GM18867 (cell line): ENCODE measurements around the gene NAALADL2.
"Not testable (repeated sequence)": the region's sequence is repeated elsewhere in the genome, so short reads cannot be mapped to it uniquely, and the experiment has no call there.

Experiments used
- ATAC-seq: cut with Tn5 transposase; IDR thresholded peaks from one replicate; pipeline ENCODE4 v1.9.1; 2021; ENCODE audit warnings: mild to moderate bottlenecking, moderate library complexity; ENCODE audit not compliant: unreplicated experiment

The NAALADL2 gene

DNA sequence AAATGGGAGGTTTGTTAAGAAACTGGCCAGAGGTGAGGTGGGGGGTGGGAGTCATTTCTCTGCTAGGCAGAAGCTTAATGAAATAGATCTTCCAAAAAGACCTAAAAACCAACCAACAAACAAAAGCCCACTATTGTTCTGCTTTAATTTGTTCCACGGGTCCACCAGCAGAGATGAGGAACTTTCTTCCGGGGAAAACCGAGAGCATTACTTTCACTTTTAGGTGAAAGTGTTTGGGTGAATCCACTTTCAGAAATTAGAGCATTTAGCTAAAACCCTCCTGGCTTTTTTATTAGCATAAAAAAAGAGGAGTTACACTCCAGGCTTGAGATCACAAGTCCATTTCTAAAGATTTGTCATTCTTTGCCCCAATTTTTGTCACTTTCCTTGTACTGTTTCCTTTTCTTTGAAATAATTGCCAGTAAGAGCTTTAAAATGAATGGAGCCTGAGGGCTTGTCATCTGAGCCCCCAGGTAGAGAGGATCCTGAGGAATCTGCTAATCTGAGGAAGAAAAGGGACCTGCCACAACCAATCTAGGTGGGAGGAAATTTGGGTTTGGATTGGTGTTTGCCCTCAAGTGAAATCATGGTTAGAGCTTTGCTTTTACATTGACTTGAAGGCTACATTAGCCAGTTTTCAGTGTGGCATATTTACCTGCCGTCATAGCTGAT lies 667.6 kb downstream of the NAALADL2 start:
- no peak for ATAC-seq

- not testable (repeated sequence) for ATAC-seq
Observed at GRCh38 chr3:175528693-175529092, 669.6 kb downstream of the NAALADL2 start.

- ATAC-seq, result no peak
Observed at GRCh38 chr3:175535351-175535750, 676.2 kb downstream of the NAALADL2 start.

- no peak for ATAC-seq
Observed at GRCh38 chr3:175546115-175546514, 687.0 kb downstream of the NAALADL2 start.

DNA sequence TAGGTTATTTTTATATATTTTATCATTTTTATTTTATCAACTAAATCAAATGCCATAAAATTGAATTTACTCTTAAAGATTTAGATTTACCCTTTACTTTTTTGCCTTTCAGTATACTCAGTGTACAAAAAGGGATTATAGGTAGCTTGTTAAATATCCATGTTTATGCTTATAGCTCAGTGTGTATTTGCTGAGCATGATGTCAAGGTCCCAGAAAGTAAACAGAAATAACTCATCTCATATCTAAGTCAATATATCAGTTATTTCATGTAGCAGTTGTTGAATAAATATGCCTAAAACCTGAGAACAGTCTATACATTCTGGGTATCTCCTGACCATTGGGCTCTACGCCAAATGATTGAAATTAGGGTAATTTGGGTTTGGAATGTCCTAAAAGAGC lies 693.8 kb downstream of the NAALADL2 start:
- no peak for ATAC-seq

DNA sequence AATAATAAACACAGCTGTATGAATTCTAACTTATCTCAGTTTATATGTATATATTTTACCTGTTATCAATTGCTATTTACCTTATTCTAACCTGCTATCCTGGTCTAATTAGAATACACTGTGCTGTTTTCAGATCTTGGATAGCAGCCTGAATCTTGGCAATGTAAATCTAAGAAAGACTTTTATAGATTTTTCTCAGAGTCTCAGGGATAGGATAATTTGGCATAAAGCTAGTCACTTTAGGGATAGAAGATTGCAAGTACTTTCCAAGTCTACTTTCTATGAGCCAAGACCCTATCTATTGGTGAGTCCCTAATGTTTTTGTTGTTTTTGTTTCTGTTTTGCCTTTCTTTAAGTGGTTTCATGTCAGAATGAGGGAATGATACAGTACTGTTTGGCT lies 695.7 kb downstream of the NAALADL2 start:
- no peak for ATAC-seq

GRCh38 chr3:175558261-175558660 lies 699.1 kb downstream of the NAALADL2 start:
- no peak for ATAC-seq

DNA sequence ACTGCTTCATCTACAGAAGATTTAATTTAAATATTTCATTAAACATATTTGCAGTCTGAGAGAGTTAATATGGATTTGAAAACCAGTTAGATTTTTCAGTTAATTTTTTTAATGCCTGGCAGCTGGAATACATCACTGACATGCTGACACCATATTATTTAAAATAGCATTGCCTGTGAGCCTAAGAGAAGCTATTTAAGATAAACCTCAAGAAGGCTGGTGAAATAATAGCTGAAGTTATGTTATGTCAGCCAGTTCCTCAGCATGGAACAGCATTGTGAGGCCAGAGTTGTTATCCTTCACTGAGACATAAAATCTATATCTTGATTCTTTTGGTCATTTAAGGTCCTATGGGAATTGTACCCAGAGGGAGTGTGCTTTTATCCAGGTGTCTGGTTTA lies 705.2 kb downstream of the NAALADL2 start:
- ATAC-seq, result no peak

DNA sequence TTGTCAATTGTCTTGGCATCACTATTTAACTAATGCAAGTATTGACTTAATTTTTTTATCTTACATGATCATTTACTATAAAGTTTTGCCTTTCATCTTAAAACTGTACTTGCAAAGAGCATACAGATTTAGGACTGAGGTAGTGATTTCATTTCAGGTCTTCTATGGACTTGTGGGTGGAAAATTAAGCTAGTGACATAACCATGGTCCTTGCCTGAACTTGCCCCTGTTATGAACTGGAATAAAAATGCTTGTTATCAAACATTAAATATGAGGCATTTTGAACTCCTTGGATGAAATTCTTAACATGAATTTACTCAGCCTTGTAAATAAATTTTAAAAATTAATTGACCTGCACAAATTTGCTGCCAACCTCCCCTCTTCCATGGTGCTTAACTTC lies 712.0 kb downstream of the NAALADL2 start:
- no peak for ATAC-seq

- no peak for ATAC-seq
Observed at GRCh38 chr3:175573226-175573625, 714.1 kb downstream of the NAALADL2 start.

GRCh38 chr3:175580318-175580717 lies 721.2 kb downstream of the NAALADL2 start:
- ATAC-seq, result no peak

- no peak for ATAC-seq
Observed at GRCh38 chr3:175585898-175586297, 726.8 kb downstream of the NAALADL2 start.

- ATAC-seq, result no peak
Observed at GRCh38 chr3:175590745-175591144, 731.6 kb downstream of the NAALADL2 start.

DNA sequence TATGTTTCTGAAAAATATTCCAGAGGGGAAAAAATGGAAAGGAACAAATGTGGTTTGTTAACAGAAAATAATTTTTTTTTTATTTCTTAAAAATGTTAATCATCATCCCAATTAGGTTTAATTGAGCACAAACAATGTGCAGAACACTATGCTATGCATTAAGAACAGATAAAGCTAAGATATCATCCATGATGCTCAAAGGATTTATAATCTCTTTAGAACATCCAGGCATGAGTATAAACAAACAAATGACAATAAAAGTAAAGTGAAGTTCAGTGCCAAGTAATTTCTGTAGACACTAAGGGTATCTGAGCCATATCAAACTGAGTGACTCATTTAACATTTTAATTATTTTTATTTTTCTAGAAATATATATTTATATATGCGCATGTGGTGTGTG lies 732.2 kb downstream of the NAALADL2 start:
- no peak for ATAC-seq

DNA sequence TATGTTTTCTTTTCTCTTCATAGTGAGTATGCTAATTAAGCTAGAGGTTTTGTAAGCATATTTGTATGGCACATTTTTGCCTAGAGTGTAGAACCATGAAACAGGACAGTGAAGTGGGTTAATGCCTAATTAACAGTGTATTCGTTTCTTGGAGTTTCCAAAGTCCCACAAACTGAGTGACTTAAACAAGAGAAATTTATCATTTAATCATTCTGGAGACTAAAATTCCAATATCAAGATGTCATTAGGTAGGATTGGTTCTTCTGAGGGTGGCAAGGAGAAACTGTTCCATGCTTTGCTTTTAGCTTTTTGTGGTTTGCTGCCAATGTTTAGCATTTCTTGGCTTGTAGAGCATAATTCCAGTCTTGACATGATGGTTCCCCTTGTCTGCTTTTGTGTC lies 734.2 kb downstream of the NAALADL2 start:
- no peak for ATAC-seq

- ATAC-seq, result no peak
Observed at GRCh38 chr3:175598740-175599139, 739.6 kb downstream of the NAALADL2 start.

DNA sequence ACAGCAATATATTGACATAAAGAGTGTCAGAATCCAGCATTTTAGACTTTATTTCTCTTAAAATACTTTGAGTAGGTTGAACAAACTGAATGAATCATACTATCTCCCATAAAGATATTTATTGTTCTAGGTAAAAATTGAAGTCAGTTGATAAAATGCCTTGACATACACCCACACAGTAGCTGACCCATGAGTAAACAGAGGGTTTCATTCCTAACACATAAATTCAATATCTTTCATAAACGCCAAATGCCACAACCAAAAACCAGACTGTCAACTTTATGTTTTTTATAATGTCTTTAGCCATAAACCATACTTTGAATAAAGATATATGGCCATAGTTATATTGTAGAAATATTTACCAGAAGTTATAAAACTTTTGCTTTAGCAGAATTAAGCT lies 742.4 kb downstream of the NAALADL2 start:
- no peak for ATAC-seq

- no peak for ATAC-seq
Observed at GRCh38 chr3:175605851-175606250, 746.7 kb downstream of the NAALADL2 start.

DNA sequence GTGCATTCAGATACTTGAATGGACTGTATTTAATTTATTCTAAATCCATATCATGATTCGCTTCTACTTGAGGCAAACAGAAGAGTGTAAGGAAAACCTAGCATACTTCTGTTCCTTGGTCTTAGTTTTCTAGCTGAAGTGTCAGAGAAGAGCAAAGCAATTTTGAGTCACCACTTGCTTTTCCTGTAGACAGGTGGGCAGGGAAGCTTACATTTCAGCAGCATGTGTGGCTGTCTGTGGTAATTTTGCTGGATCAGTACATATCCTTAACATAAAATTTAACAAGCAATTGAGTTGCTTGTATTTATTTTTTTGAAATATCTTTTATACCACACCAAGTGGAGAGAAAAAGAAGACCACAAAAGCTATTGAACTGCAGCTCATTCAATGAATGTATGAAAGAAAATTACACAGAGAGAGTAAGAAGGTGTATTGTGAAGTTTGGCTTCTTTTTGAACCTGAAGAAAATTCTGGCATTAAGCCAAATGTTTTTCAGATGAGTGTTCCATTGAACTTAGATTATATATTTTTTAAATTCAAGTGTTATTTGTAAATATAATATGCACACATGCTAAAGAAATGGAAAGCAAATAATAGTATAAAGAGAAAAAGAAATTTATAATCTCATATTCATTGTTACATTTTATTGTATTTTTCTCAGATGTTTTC lies 747.6 kb downstream of the NAALADL2 start:
- no peak for ATAC-seq

DNA sequence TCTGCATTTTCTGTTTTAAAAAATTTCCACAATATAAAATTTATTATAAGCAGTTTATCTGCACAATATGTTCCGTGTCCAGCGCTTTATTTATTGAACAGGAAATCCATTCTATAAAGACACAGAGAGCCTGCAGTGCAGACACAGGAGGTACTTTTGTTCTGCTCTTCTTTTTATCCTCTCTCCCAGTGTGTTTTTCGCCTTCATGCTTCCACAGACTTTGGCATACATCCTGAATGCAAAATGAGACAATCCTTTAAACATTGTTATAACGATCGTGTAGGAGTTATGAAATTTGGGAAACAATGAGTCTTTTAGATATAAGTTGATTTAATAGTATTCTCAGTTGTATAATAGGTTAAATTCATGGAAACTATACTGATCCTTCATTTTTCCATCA lies 749.2 kb downstream of the NAALADL2 start:
- no peak for ATAC-seq

- ATAC-seq, result no peak
Observed at GRCh38 chr3:175608911-175609310, 749.8 kb downstream of the NAALADL2 start.

DNA sequence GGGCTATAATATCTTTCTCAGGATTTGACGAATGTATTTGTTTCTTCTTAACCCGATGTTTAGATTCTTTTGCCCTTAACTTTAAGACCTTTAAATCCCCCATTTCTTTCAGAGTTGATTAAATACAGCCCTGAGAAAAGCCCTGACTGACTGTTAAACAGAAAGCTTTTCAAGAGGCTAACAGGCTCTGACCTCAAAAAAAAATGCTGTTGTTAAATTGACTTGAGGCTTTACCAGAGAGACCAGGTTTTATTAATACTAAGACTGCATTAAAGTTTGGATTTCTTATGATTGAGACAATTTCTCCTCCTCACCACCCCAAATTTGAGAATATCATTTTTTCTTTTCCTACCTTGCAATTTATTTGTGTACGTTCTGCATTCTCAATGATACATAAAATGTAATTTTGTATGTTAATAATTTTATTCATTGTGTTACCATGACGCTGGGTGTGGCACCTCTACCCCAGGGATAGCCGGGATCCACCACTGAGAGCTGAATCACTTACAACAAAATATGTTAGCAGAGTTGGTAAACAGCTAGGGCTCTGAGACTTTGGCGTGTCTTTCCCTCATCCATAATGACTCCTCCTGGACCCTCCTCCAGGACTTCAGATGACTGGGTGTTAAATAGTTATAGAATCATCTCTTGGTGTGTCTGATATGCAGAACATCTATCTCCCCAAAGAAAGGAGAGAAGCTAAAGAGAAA lies 753.5 kb downstream of the NAALADL2 start:
- no peak for ATAC-seq
